OCI-LY1 (cell line): ENCODE measurements around the gene ARFGAP1.

Experiments used
- H2AFZ ChIP-seq: fragments of 200-600 bp; sonication (generic), shearing (Covaris generic); 2 replicates; pipeline ENCODE4 v1.6.0; 2014; ENCODE audit warnings: antibody characterized with exemption, mild to moderate bottlenecking, low read length
- H3F3A ChIP-seq: fragments of 200-600 bp; sonication (generic), shearing (Covaris generic); 2 replicates; pipeline ENCODE4 v1.6.0; 2014; ENCODE audit warnings: mild to moderate bottlenecking, antibody characterized with exemption, low read length, moderate library complexity; ENCODE audit not compliant: insufficient read depth
- H3K27ac ChIP-seq: fragments of 200-600 bp; sonication (generic); 2 replicates; pipeline ENCODE4 v1.5.1; 2014; ENCODE audit warnings: low read length, mixed run types, mild to moderate bottlenecking, low read depth; ENCODE audit not compliant: poor library complexity, severe bottlenecking
- H3K27me3 ChIP-seq: fragments of 200-600 bp; sonication (generic); 2 replicates; pipeline ENCODE4 v1.6.0; 2014; ENCODE audit warnings: antibody characterized with exemption, mild to moderate bottlenecking, low read length, moderate library complexity; ENCODE audit not compliant: insufficient read depth
- H3K36me3 ChIP-seq: fragments of 200-600 bp; sonication (generic); 2 replicates; pipeline ENCODE4 v1.6.1; 2014; ENCODE audit warnings: mild to moderate bottlenecking, antibody characterized with exemption, low read length, moderate library complexity, mixed read lengths; ENCODE audit not compliant: insufficient read depth
- H3K4me1 ChIP-seq: fragments of 200-600 bp; sonication (generic); 2 replicates; pipeline ENCODE4 v1.5.1; 2014; ENCODE audit warnings: mild to moderate bottlenecking, low read length, moderate library complexity; ENCODE audit not compliant: insufficient read depth, severe bottlenecking
- H3K4me2 ChIP-seq: fragments of 200-600 bp; sonication (generic), shearing (Covaris generic); 2 replicates; pipeline ENCODE4 v1.6.1; 2014; ENCODE audit warnings: low read length
- H3K4me3 ChIP-seq: fragments of 200-600 bp; sonication (generic); 2 replicates; pipeline ENCODE4 v1.5.1; 2014; ENCODE audit warnings: low read length, low read depth, mild to moderate bottlenecking, mixed read lengths; ENCODE audit not compliant: poor library complexity, severe bottlenecking
- H3K79me2 ChIP-seq: fragments of 200-600 bp; shearing (Covaris generic); 2 replicates; pipeline ENCODE4 v1.6.1; 2016; ENCODE audit warnings: mixed run types, low read length, mixed read lengths; ENCODE audit not compliant: insufficient read depth
- H3K9ac ChIP-seq: fragments of 200-600 bp; sonication (generic), shearing (Covaris generic); 2 replicates; pipeline ENCODE4 v1.6.1; 2014; ENCODE audit warnings: mild to moderate bottlenecking, low read length, mixed read lengths
- H3K9me2 ChIP-seq: fragments of 200-600 bp; sonication (generic), shearing (Covaris generic); 2 replicates; pipeline ENCODE4 v1.6.1; 2014; ENCODE audit warnings: low read depth, mild to moderate bottlenecking, low read length, mixed read lengths
- H3K9me3 ChIP-seq: fragments of 200-600 bp; shearing (Covaris generic); 2 replicates; pipeline ENCODE4 v1.6.1; 2014; ENCODE audit warnings: low read length, mixed read lengths
- H4K20me1 ChIP-seq: fragments of 200-600 bp; sonication (generic), shearing (Covaris generic); 2 replicates; pipeline ENCODE4 v1.6.0; 2016; ENCODE audit warnings: mild to moderate bottlenecking, low read length; ENCODE audit not compliant: insufficient read depth
- EZH2 ChIP-seq: fragments of 200-600 bp; sonication (generic), shearing (Covaris generic); IDR thresholded peaks from 2 replicates; pipeline ENCODE4 v1.8.0; 2017; ENCODE audit warnings: borderline replicate concordance, mixed run types, mild to moderate bottlenecking, antibody characterized with exemption, low read length, moderate library complexity, mixed read lengths
- TF ChIP-seq, protein P1 (sequence below): fragments of 200-600 bp; sonication (generic), shearing (Covaris generic); IDR thresholded peaks from 2 replicates; pipeline ENCODE4 v1.5.1; 2017; ENCODE audit warnings: mild to moderate bottlenecking, antibody characterized with exemption, low read length, moderate library complexity, mixed read lengths

ARFGAP1 gene

DNA sequence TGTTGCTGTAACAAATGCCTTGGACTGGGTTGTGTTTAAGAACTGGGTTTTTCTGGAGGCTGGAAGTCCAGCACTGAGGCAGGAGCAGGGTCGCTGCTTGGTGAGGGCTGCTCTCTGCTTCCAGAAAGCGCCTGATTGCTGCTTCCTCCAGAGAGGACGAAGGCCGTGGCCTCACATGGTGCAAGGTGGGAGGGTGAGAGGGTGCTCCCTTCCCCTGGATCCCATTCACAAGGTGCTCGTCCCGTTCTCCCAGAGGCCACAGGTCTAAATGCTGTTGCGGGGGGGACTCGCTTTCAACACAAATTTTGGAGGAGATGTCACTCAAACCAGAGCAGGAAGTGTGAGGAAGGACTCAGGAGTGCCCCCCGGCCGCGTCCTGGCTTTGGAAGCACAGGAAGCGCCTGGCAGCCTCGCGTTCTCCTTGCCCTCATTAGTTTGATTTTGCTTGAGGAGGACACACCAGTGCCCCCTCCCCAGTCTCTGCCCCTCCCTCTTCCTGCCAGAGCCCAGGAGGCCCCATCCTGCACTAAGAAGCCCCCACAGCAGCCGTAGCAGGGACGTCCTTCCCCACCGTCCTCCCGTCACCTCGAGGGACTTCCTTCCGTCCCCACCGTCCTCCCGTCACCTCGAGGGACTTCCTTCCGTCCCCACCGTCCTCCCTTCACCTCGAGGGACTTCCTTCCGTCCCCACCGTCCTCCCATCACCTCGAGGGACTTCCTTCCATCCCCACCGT, 10.7 kb upstream of the ARFGAP1 start:
- no peak overlapping the region for H3K9ac ChIP-seq
- H3K9me2 ChIP-seq: no peaks in the 10 kb centered on the region
- no peak for TF ChIP-seq EZH2
- TF ChIP-seq, protein P1, sequence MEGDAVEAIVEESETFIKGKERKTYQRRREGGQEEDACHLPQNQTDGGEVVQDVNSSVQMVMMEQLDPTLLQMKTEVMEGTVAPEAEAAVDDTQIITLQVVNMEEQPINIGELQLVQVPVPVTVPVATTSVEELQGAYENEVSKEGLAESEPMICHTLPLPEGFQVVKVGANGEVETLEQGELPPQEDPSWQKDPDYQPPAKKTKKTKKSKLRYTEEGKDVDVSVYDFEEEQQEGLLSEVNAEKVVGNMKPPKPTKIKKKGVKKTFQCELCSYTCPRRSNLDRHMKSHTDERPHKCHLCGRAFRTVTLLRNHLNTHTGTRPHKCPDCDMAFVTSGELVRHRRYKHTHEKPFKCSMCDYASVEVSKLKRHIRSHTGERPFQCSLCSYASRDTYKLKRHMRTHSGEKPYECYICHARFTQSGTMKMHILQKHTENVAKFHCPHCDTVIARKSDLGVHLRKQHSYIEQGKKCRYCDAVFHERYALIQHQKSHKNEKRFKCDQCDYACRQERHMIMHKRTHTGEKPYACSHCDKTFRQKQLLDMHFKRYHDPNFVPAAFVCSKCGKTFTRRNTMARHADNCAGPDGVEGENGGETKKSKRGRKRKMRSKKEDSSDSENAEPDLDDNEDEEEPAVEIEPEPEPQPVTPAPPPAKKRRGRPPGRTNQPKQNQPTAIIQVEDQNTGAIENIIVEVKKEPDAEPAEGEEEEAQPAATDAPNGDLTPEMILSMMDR: no peak
- no peaks in the 10 kb centered on the region for H3K36me3 ChIP-seq
- no peak overlapping the region for H3K4me2 ChIP-seq
- no peaks in the 10 kb centered on the region for H3K79me2 ChIP-seq
- no peaks in the 10 kb centered on the region for H3K4me1 ChIP-seq
- 0 out of 2 replicates have a peak, but pooled peaks cover 4% of the 10 kb centered on the region for H3K27me3 ChIP-seq
- no peak overlapping the region for H2AFZ ChIP-seq
- no peaks in the 10 kb centered on the region for H4K20me1 ChIP-seq
- H3F3A ChIP-seq: no peaks in the 10 kb centered on the region
- no peak overlapping the region for H3K4me3 ChIP-seq
- H3K9me3 ChIP-seq: no peaks in the 10 kb centered on the region
- no peak overlapping the region for H3K27ac ChIP-seq

DNA sequence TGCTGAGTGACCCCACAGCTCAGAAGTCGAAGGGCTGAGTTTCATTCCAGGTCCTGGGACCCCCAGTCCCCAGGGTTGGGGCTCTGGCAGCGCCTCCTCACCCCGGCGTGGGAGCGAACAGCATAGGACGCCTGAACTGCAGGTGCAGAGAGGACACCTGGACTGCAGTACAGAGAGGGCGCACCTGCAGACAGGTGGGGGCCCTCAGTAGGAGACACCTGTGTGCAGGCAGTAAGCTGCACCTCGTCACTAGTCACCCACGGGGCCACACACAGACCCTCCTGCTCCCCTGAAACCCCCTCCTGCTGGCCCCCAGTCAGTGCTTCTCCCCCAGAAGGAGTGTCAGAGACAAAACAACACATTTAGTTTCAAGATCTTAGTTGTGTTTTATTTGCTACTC, 9.8 kb upstream of the ARFGAP1 start:
- no peaks in the 10 kb centered on the region for H3K4me1 ChIP-seq
- H3K4me2 ChIP-seq: no peak overlapping the region
- no peak overlapping the region for H3K27ac ChIP-seq
- no peaks in the 10 kb centered on the region for H3F3A ChIP-seq
- no peak overlapping the region for H2AFZ ChIP-seq
- H3K9me2 ChIP-seq: no peaks in the 10 kb centered on the region
- no peaks in the 10 kb centered on the region for H3K9me3 ChIP-seq
- no peaks in the 10 kb centered on the region for H4K20me1 ChIP-seq
- 0 out of 2 replicates have a peak, but pooled peaks cover 4% of the 10 kb centered on the region for H3K27me3 ChIP-seq
- H3K79me2 ChIP-seq: no peaks in the 10 kb centered on the region
- H3K9ac ChIP-seq: no peak overlapping the region
- no peak overlapping the region for H3K4me3 ChIP-seq
- no peaks in the 10 kb centered on the region for H3K36me3 ChIP-seq
- TF ChIP-seq EZH2: no peak
- TF ChIP-seq, protein P1: no peak

DNA sequence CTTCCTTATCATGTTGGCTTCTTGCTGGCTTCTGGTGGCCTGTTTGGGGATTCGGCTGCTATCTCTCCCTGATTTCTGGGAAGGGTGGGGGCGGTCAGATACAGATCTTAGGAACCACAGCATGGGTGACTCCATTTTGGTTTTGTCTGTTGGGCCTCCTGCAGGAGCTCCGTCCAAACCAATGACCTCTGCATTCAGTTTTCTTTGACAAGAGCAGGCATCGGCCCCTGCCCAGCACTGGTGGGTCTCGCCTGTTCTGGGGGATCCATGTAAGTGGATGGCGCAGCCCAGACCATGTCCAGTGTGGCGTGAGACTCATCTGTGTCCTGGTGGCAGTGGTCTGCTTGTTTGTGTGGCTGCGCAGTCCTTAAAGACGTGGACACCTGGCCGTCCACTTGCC, 8.6 kb upstream of the ARFGAP1 start:
- H3K36me3 ChIP-seq: no peaks in the 10 kb centered on the region
- no peaks in the 10 kb centered on the region for H3K9me3 ChIP-seq
- H3F3A ChIP-seq: no peaks in the 10 kb centered on the region
- H2AFZ ChIP-seq: no peak overlapping the region
- TF ChIP-seq, protein P1: no peak
- no peak for TF ChIP-seq EZH2
- no peaks in the 10 kb centered on the region for H3K4me1 ChIP-seq
- H3K27ac ChIP-seq: no peak overlapping the region
- H3K79me2 ChIP-seq: no peaks in the 10 kb centered on the region
- no peak overlapping the region for H3K4me3 ChIP-seq
- no peak overlapping the region for H3K9ac ChIP-seq
- H3K27me3 ChIP-seq: 0 out of 2 replicates have a peak, but pooled peaks cover 4% of the 10 kb centered on the region
- H4K20me1 ChIP-seq: no peaks in the 10 kb centered on the region
- H3K9me2 ChIP-seq: no peaks in the 10 kb centered on the region
- H3K4me2 ChIP-seq: no peak overlapping the region
